DND-41 (cell line): ENCODE data around the gene RABGGTA.
"Not testable (repeated sequence)": the region's sequence is repeated elsewhere in the genome, so short reads cannot be mapped to it uniquely, and the experiment has no call there.

Experiments
- ATAC-seq: fragments of 200-7000 bp; cut with Tn5 transposase; 3 replicates; pipeline ENCODE4 v1.9.1; 2021; ENCODE audit warnings: low read depth; ENCODE audit not compliant: insufficient read depth
- DNase-seq: peaks from one replicate; pipeline ENCODE4 v3.0.0-alpha.2; 2020
- H2AFZ ChIP-seq: 2 replicates; pipeline ENCODE4 v1.6.0; 2012; ENCODE audit warnings: low read depth, low read length
- H3K27ac ChIP-seq: 2 replicates; pipeline ENCODE4 v1.5.1; 2012; ENCODE audit warnings: low read length, inconsistent platforms
- H3K27me3 ChIP-seq: fragments of 200-600 bp; sonication (generic); 2 replicates; pipeline ENCODE4 v1.6.0; 2012; ENCODE audit warnings: low read length, mild to moderate bottlenecking, inconsistent platforms; ENCODE audit not compliant: insufficient read depth, poor library complexity
- H3K36me3 ChIP-seq: 2 replicates; pipeline ENCODE4 v1.5.1; 2012; ENCODE audit warnings: low read length, inconsistent platforms; ENCODE audit not compliant: insufficient read depth
- H3K4me1 ChIP-seq: 2 replicates; pipeline ENCODE4 v1.5.1; 2012; ENCODE audit warnings: mild to moderate bottlenecking, low read length; ENCODE audit not compliant: insufficient read depth
- H3K4me2 ChIP-seq: 2 replicates; pipeline ENCODE4 v1.6.0; 2012; ENCODE audit warnings: mild to moderate bottlenecking, moderate library complexity, low read length, inconsistent platforms; ENCODE audit not compliant: insufficient read depth
- H3K4me3 ChIP-seq, 2 experiments: fragments of 200-600 bp in 1 of 2; shearing (Covaris generic) in 1 of 2; 2 replicates each; pipeline ENCODE4 v1.5.1; 2012 to 2016; ENCODE audit warnings: inconsistent platforms in 2 of 2, low read length in 2 of 2, mild to moderate bottlenecking in 2 of 2, low read depth in 1 of 2, moderate library complexity in 1 of 2
- H3K79me2 ChIP-seq: 2 replicates; pipeline ENCODE4 v1.6.0; 2012; ENCODE audit warnings: low read length, inconsistent platforms; ENCODE audit not compliant: insufficient read depth
- H3K9ac ChIP-seq: 2 replicates; pipeline ENCODE4 v1.6.0; 2012; ENCODE audit warnings: low read depth, mild to moderate bottlenecking, inconsistent platforms, low read length, moderate library complexity
- H3K9me3 ChIP-seq: 2 replicates; pipeline ENCODE4 v1.5.1; 2012; ENCODE audit warnings: low read length, moderate library complexity, mild to moderate bottlenecking, inconsistent platforms; ENCODE audit not compliant: insufficient read depth, severe bottlenecking
- H4K20me1 ChIP-seq: 2 replicates; pipeline ENCODE4 v1.6.0; 2012; ENCODE audit warnings: low read length; ENCODE audit not compliant: insufficient read depth
- CTCF ChIP-seq: IDR thresholded peaks from 2 replicates; pipeline ENCODE4 v1.5.1; 2012; ENCODE audit warnings: borderline replicate concordance, low read length, moderate library complexity, mild to moderate bottlenecking; ENCODE audit not compliant: poor library complexity, severe bottlenecking; ENCODE audit errors: extremely low read depth
- EZH2 ChIP-seq: IDR thresholded peaks from 3 replicates; pipeline ENCODE4 v1.6.1; 2012; ENCODE audit warnings: borderline replicate concordance, low read depth, mild to moderate bottlenecking, moderate library complexity, low read length, inconsistent platforms; ENCODE audit not compliant: severe bottlenecking

The RABGGTA gene

DNA sequence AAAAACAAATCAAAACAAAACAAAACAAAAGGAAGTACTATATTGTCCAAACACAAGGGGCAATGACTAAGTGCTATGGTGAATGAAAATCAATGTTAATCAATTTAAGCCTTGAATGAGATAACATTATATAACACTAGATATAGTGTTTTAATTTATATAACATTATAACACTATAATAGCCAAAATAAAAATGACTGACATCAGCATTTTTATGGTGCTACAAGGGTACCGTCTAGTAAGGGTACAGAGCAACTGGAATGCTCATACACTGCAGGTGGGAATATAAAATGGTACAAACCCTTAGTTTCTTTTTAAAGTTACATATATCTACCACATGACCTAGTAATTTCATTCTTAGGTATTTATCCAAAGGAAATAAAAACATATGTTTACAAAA is 44.9 kb downstream of the RABGGTA start:
- TF ChIP-seq EZH2 (no peak), CTCF (no peak)
- H2AFZ ChIP-seq, result no peak overlapping the region
- no peaks in the 10 kb centered on the region for H3K27me3 ChIP-seq
- H3K4me1 ChIP-seq, result peaks cover 16% of the 10 kb centered on the region
- ATAC-seq (no peak), DNase-seq (no peak)
- no peak overlapping the region for H3K4me2 ChIP-seq
- H4K20me1 ChIP-seq, result peaks cover 4% of the 10 kb centered on the region; the same call in 1 of the 2 replicates
- H3K9ac ChIP-seq, result no peak overlapping the region
- no peak overlapping the region for H3K27ac ChIP-seq
- no peak overlapping the region for H3K4me3 ChIP-seq
- peaks cover 81% of the 10 kb centered on the region for H3K79me2 ChIP-seq
- peaks cover 12% of the 10 kb centered on the region for H3K36me3 ChIP-seq
- no peaks in the 10 kb centered on the region for H3K9me3 ChIP-seq

DNA sequence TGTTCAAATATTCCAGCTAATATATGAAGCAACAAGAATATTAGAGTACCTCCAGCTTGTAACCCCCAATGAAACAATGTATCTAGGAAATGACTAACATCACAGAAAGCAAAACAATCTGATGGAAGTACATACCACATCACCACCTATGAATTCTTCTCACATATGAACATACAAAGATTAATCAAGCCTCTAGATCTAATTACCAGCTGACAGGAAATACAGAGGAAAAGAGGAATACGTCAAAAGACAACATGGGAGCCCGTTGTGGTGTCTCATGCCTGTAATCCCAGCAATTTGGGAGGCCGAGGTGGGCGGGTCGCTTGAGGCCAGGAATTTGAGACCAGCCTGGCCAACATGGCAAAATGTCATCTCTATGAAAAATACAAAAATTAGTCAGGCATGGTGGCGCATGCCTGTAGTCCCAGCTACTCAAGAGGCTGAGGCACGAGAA is 46.8 kb downstream of the RABGGTA start:
- H3K9me3 ChIP-seq, result no peaks in the 10 kb centered on the region
- no peak overlapping the region for H3K4me3 ChIP-seq
- H3K9ac ChIP-seq, result no peak overlapping the region
- H2AFZ ChIP-seq, result no peak overlapping the region
- H3K4me1 ChIP-seq, result peaks cover 3% of the 10 kb centered on the region; the same call in 1 of the 2 replicates
- H3K27ac ChIP-seq, result no peak overlapping the region
- peaks cover 11% of the 10 kb centered on the region for H3K36me3 ChIP-seq
- TF ChIP-seq CTCF (no peak), EZH2 (no peak)
- peaks cover 2% of the 10 kb centered on the region; the same call in 1 of the 2 replicates for H4K20me1 ChIP-seq
- no peak for DNase-seq
- ATAC-seq, result no peak
- no peak overlapping the region for H3K4me2 ChIP-seq
- H3K27me3 ChIP-seq, result no peaks in the 10 kb centered on the region
- H3K79me2 ChIP-seq, result peaks cover 81% of the 10 kb centered on the region

- H3K36me3 ChIP-seq, H4K20me1 ChIP-seq, H3K27me3 ChIP-seq, H3K9me3 ChIP-seq, H3K4me1 ChIP-seq, H3K27ac ChIP-seq, ATAC-seq, H3K9ac ChIP-seq, H3K4me3 ChIP-seq, H2AFZ ChIP-seq, H3K4me2 ChIP-seq, DNase-seq: not testable (repeated sequence)
- peaks cover 75% of the 10 kb centered on the region for H3K79me2 ChIP-seq
Observed at GRCh38 chr14:24222987-24223386, 48.4 kb downstream of the RABGGTA start.

DNA sequence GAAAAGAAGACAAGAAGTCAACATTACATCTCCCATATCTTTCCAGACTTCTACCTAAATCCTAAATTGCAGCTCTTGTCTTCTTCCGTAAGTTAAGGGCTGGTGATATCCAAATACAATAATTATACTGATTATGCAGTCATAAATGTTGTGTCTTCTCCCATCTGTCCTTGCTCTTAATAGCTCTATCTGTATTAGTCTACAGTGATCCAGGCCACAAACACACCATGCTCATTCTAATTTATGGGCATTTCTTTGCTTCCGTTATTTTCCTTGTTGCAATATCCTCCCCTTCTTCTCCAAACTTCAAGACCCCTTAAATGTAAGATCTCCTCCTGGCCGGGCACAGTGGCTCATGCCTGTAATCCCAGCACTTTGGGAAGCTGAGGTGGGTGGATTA is 51.9 kb downstream of the RABGGTA start:
- H3K79me2 ChIP-seq, result peaks cover 55% of the 10 kb centered on the region
- H3K4me2 ChIP-seq, result no peak overlapping the region
- TF ChIP-seq EZH2 (no peak), CTCF (no peak)
- no peak overlapping the region for H2AFZ ChIP-seq
- H3K27me3 ChIP-seq, result no peaks in the 10 kb centered on the region
- peaks cover 22% of the 10 kb centered on the region for H3K4me1 ChIP-seq
- H4K20me1 ChIP-seq, result peaks cover 2% of the 10 kb centered on the region; the same call in 1 of the 2 replicates
- H3K4me3 ChIP-seq, result no peak overlapping the region
- ATAC-seq, result no peak
- H3K9me3 ChIP-seq, result no peaks in the 10 kb centered on the region
- no peak overlapping the region for H3K9ac ChIP-seq
- DNase-seq, result no peak
- no peak overlapping the region for H3K27ac ChIP-seq
- peaks cover 11% of the 10 kb centered on the region for H3K36me3 ChIP-seq
